K562 (cell line): ENCODE data around the gene CLCN2. TPM values are rescaled to one million over a fixed set of nuclear protein-coding genes. Genes with fewer than 3 reads are reported as not detected.

Experiments
- ARID3A ChIP-seq: IDR thresholded peaks from 2 replicates; pipeline ENCODE4 v1.6.1; 2012; ENCODE audit warnings: low read depth, low read length, improper control_type of control experiment, borderline replicate concordance
- ETV6 ChIP-seq, 3 experiments: fragments of 150-350 bp in 1 of 3; sonication (generic) in 1 of 3; formaldehyde crosslinking in 1 of 3; IDR thresholded peaks; 2 replicates each; pipeline versions ENCODE4 v1.6.1 to v1.8.0; 2014 to 2022; ENCODE audit warnings: borderline replicate concordance in 2 of 3, low read depth in 2 of 3, antibody characterized with exemption in 1 of 3, low read length in 1 of 3, mild to moderate bottlenecking in 1 of 3, missing genetic modification reagents in 1 of 3
- HDGF ChIP-seq: fragments of 450-650 bp; IDR thresholded peaks from 2 replicates; pipeline ENCODE4 v1.6.1; 2016
- NR3C1 ChIP-seq: sonication (generic); formaldehyde crosslinking; IDR thresholded peaks from 2 replicates; pipeline ENCODE4 v1.8.1; 2022; ENCODE audit warnings: missing genetic modification reagents
- RHOXF2B ChIP-seq: fragments of 250-450 bp; sonication (Bioruptor Pico); conservative IDR thresholded peaks from 2 replicates; pipeline ENCODE4 v1.5.1; 2021
- SIN3A ChIP-seq, 2 experiments: fragments of 150-350 bp in 1 of 2; IDR thresholded peaks; 2 replicates each; pipeline ENCODE4 v1.6.1; 2011 to 2016; ENCODE audit warnings: borderline replicate concordance in 2 of 2, low read depth in 2 of 2, low read length in 2 of 2, mild to moderate bottlenecking in 2 of 2, moderate library complexity in 2 of 2; ENCODE audit not compliant: control insufficient read depth in 1 of 2
- SMC3 ChIP-seq: conservative IDR thresholded peaks from 2 replicates; pipeline ENCODE4 v1.6.1; 2011; ENCODE audit warnings: low read depth, low read length, improper control_type of control experiment; ENCODE audit not compliant: insufficient read depth
- ZBTB40 ChIP-seq, 2 experiments: fragments of 450-650 bp in 1 of 2; sonication (generic) in 1 of 2; formaldehyde crosslinking in 1 of 2; IDR thresholded peaks; 2 replicates each; pipeline versions ENCODE4 v1.7.1 to v1.9.0; 2016 to 2022; ENCODE audit warnings: inconsistent platforms in 1 of 2, mild to moderate bottlenecking in 1 of 2, missing genetic modification reagents in 1 of 2
- ZNF146 ChIP-seq: IDR thresholded peaks from one replicate; pipeline ENCODE4 v1.6.1; 2018; ENCODE audit warnings: missing compliant biosample characterization; ENCODE audit not compliant: unreplicated experiment
- polyA plus RNA-seq, 8 experiments: library from polyadenylated mRNA; depleted of rRNA in 4 of 8; stranded (reverse) in 5 of 8; unstranded in 3 of 8; fragments of >200 nt; fragmentation: Nextera tagmentation in 2 of 8; fragmentation: Illumina TruSeq in 1 of 8; extraction: Ambion mirVana in 2 of 8; extraction: Trizol in 1 of 8; gene quantifications; 2 replicates each; pipeline versions ENCODE4 v1.2.1 to v1.2.3, GENCODE V29; 2011 to 2014; ENCODE audit warnings: inconsistent platforms in 1 of 8, missing spikeins in 1 of 8
- total RNA-seq, 7 experiments: library from RNA; depleted of rRNA in 6 of 7; stranded (reverse); fragments of >200 nt in 6 of 7; fragmentation: Illumina TruSeq in 2 of 7; extraction: Trizol in 2 of 7; gene quantifications; 2 replicates each; pipeline versions ENCODE4 v1.2.1 to v1.2.3, GENCODE V29; 2011 to 2021; ENCODE audit warnings: low replicate concordance in 1 of 7

The CLCN2 gene
- total and polyA plus RNA-seq, 9 of the 15 experiments (the other 6 are each of a cell fraction or from before 2014, with no cell fraction given), result 0.10 to 14.0 (median 6.9) TPM

DNA sequence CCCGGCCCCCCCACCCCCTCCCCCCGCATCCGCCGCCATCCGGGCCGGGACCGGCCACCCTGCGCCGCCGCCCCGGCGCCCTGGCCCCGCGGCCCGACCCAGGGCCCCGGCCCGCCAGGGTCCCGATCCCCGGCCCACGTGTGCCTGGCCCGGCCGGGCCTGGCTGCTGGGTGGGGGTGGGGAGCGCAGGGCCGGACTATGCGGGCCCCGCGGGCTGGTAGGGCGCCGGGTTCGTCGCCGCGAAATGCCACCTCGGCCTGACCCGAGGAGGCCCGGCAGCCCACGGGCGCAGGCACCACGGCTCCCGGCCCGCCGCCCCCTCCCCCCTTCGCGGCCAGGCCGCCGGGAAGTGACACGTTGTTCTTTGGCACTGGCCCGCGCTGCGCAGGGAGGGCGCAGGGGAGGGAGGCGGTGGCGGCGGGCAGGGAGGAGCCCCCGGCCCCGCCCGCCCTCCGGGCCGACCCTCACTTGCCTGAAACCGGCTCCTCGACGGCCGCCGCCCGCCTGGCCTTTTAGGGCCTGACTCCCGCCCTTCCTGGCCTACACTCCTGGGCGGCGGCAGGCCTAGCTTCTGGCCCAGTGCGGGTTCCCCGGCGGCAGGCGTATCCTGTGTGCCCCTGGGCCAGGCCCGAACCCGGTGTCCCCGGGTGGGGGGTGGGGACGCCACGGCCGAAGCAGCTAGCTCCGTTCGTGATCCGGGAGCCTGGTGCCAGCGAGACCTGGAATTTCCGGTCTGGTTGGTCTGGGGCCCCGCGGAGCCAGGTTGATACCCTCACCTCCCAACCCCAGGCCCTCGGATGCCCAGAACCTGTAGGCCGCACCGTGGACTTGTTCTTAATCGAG, 46.5 kb downstream of the CLCN2 start (continued):
- TF ChIP-seq ZBTB40 (IDR thresholded peaks at IDR 0.05) (peak; percentile 45; the same call in 1 of the 2 replicates), ZBTB40 (CRISPR knock-in tag; IDR thresholded peaks at IDR 0.05) (0 out of 2 replicates have a peak, but pooled peaks have one; percentile 14), ARID3A (no peak), SMC3 (no peak), SIN3A (IDR thresholded peaks at IDR 0.05; ENCODE audit: borderline replicate concordance in 2 of 2, control insufficient read depth in 1 of 2, low read depth in 2 of 2, low read length in 2 of 2) (peak; percentile 43 to 88; a peak in 3 of 4 replicates), HDGF (0 out of 2 replicates have a peak, but pooled peaks have one; percentile 34), ZNF146 (CRISPR knock-in tag) (no peak), NR3C1 (CRISPR knock-in tag) (0 out of 2 replicates have a peak, but pooled peaks have one; percentile 29), ETV6 (IDR thresholded peaks at IDR 0.05; ENCODE audit: borderline replicate concordance in 1 of 2, low read depth in 2 of 2, low read length in 1 of 2) (no peak), ETV6 (CRISPR knock-in tag; IDR thresholded peaks at IDR 0.05; ENCODE audit: borderline replicate concordance) (peak; percentile 59; the same call in 1 of the 2 replicates), RHOXF2B (CRISPR knock-in tag) (no peak)
